ENCODE results near the gene OTULIN. TPM values are rescaled to one million over a fixed set of nuclear protein-coding genes. Genes with fewer than 3 reads are reported as not detected.

The OTULIN gene
- total RNA-seq, 1 donor from 2014 or later = 12.8 TPM

GRCh38 chr5:14699159-14699558 lies 34.6 kb downstream of the OTULIN start:
- no peak for DNase-seq

DNA sequence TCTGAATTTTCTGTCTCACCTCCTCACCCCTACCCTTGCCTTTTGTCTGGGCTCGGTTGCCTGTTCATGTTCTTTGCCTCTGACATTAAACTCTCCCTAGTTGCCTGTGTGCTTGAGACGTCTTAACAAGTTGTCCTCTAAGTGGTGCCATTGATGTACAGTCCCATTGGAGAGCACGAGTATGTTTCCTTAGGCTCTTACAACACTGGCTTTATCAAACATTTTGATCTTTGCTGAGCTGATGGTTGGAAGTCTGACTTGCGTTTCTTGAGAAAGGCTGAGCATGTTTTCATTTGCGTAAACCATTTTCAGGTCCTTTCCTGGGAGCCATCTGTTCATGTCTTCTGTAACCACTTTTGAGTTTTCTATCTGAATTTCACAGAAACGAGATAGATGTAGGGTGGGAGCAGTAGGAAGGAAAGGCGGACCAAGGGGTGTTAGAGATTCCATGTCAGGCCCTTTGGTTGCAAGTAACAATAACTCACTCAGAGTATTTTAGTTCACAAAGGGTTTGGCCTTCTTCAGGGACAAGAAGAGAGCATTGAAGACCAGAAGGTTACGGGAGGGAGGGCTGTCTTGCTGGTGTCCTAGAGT lies 35.4 kb downstream of the OTULIN start:
- no peak for DNase-seq

DNA sequence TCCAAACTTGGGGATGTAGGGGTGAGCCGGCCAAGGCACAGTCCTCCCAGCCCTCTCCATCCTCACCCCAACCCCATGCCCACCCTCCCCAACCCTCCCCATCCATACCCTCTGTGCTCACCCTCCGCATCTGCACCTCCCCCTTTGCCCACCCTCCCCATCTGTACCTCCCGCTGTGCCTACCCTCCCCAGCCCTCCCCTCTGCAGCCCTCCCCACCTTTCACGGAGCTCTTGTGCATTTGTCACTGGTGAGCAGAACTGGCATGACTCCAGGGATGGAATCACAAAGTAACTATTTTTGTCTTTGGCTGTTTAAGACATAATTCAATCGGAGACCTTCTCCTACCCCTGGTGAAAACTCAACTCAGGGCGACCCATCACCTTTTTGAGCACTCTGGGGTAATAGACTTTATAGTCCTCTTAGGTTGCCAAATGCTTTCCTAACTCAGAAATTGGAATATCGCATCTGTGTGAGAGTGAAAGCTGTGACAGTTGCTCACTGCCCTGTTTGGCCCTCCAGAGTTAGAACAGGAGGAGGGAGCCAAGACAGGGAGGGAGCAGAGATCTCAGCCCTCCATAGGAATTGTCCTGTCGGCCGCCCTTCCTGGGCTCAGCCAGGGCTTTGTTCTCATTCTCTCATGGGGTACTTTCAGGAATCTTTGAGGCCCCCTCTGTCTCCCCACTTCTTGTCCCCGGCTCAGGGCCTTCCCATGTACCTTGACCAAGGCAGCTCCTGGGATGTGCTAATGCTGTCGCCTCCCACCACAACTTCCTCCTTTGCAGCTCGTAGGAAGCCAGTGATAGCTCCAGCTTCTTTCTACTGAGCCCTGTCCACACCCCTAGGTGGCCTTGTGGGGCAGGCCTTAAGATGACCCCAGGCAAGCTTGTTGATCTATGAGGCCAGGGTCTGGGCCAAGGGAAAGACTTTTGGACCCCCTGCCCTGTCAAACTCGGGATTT lies 36.2 kb downstream of the OTULIN start:
- no peak for DNase-seq

- no peak for DNase-seq
Observed at GRCh38 chr5:14701556-14701955, 37.0 kb downstream of the OTULIN start.

GRCh38 chr5:14702238-14702839 lies 37.8 kb downstream of the OTULIN start:
- DNase-seq = no peak

GRCh38 chr5:14705556-14705955 lies 41.0 kb downstream of the OTULIN start:
- no peak for DNase-seq

GRCh38 chr5:14706615-14707021 lies 42.1 kb downstream of the OTULIN start:
- DNase-seq = peak; percentile 16

DNA sequence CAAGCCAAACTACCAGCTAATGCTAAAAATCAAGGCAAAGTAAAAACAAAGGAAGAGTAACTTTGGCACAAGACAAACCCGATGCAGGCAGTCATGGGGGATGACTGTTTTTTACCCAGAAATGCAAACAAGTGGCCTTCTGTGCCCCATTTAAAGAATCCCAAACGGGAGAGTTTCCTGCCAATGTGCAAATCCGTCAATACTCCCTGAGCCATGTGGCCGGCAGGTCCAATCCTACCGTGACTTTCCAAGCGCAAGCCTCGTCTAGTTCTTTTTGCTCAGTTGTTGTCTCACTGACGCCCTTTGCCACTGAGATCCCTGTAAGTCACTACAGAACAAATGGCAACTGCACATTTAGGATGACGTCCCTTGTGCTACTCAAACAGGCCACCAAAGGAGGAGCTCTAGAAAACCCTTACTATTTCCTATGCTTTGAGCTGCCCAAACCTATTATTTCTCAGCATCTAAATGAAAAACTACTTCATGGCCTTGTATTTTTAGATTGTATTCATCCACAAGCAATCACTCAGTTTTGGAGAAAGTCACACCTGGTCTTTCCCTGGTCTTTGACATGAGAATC lies 43.4 kb downstream of the OTULIN start:
- no peak for DNase-seq

- DNase-seq = no peak
Observed at GRCh38 chr5:14708551-14708950, 44.0 kb downstream of the OTULIN start.

- no peak for DNase-seq
Observed at GRCh38 chr5:14710313-14710994, 45.9 kb downstream of the OTULIN start.

DNA sequence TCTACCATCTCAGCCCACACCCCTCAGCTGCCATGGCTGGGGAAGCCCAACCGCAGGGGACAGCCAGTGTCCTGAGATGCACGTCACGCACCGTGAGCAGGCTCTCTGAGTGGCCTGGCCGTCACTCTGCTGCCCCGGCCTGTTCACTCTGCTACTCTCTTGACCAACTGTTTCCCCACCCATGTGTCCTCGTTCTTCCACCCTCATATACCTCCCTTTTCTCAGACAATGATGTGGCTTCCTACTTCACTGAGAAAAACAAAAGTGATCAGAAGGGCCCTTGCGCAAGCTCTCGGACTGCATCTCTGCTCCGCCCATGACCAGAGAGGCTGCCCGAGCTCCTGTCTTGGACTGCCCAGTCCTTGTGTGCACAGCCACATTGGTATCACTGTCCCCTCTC lies 47.6 kb downstream of the OTULIN start:
- no peak for DNase-seq

GRCh38 chr5:14712666-14713065 lies 48.1 kb downstream of the OTULIN start:
- no peak for DNase-seq

GRCh38 chr5:14713476-14714390 lies 49.2 kb downstream of the OTULIN start:
- no peak for DNase-seq

DNA sequence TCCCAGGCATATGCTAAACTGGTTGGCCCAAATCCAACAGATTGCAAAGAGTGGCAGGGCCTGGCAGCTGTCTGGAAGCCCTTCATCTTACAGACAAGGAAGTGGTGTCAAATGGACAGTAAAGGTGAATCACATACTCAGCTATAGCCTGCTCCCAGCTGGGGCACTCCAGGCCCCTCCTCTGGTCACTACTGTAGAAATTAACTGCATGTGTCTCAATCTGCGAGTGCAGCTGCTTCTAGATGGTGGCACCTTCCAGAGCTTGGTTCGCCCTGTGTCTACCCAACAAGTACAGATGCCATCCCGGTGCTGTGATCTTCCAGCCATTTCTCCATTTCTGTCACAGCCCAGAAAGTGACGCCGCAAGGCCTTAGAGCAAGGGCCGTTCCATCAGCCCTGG lies 50.2 kb downstream of the OTULIN start:
- DNase-seq = no peak

- no peak for DNase-seq
Observed at GRCh38 chr5:14715481-14715880, 51.0 kb downstream of the OTULIN start.

DNA sequence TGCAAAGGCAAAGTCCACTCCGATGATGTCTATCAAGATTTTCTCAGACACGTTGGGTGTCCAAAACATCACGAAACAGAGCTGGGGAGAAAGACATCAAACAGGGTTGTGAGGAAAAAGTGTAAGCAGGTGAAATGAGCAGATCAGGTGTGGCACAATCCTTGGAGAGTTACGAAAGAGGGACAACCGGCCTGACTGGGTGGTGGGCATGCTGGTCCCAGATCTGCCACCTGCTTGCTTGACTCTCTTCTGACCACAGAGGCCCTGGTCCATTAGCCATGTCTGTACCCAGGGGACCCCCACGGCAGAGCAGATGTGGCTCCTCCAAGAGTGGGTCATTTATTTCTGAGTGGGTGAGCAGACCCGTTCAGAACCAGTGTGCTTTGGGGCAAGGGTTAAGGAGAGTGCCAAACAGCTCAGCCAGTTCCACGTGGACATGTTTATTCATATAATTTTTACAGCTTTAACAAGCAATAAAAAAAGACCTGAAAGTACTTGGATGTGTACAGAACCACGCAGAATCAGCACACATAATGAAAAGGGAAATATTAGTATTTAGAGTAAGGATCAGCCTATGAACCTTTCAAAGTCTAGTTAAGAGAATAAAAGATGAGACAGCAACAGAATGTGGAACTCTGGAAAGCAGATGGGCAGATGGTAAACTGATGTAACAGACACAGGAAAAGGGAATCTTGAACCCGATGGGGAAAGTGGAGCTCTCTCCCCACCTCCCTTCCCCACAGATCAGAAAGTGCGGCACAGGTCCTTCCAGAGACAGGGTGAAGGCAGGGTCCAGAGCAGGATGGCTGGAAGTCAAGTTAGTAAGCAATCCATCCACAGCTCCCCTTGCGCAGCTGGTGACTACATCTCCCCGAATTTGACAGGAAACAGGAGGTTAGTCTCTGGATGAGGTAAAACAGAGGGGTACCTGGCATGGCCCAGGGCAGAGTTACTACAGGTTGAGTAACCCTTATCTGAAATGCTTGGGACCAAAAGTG lies 52.5 kb downstream of the OTULIN start:
- no peak for DNase-seq

- no peak for DNase-seq
Observed at GRCh38 chr5:14718778-14719177, 54.3 kb downstream of the OTULIN start.

DNA sequence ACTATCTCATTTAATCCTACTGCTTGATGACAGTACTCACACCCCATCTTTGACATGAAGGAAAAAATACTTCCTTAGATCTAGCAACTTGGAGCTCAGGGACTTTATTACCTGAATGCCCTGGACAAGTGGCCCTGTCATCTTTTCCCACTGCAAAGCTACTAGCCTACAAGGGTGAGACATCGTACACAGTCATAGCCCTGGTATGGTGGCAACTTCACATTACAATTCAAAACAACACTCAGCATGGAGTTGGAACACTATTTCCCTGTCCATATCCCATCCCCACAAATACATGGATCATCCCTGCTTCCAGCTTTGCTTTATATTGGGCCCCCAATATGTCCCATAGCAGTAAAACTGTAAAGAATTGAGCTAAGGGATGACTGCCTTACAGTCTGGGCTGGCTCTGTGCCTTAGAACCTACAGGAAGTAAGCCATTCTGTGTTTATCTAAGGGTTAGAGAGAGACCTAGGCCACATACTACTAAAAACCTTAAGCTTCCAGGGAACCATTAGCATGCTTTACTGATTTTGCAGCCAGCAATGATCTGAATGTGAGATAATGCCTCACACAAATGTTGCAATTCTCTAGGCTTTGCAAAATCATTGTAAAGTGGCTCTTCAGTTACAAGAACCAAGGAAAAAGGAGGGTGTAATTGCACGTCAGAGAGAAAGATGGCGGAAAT lies 55.9 kb downstream of the OTULIN start:
- DNase-seq = no peak

DNA sequence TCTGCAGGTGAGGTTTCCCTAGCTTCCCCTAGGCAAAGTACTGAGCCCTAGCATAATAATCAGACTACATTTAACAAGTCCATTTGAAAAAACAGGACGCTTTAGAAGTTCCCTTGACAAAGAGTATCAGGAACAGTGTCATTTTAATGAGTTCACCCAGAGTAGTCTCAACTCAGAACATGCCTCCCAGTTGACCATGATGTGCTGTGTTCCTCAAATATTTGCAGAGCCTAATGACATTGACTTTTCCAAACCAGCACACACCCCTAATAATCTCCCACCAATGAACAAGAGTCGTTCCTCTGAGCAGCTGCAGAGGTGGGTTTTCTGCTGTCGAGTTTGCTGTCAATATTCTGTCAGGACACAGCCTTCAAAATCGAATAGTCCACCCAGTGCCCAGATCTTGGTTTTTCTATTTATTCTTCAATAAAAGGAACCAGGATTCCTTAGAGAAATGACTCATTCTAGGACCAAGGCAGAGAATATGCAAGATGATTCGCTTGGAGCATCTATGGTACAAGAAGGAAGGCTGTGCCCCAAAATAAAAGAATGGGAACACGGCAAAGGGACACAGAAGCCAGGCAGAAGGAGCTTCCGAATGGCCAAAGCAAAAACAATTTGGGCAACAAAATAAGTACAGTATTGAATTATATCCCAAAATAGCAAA lies 57.6 kb downstream of the OTULIN start:
- DNase-seq = no peak

Measured in occipital lobe (tissue), 2 donors.